ENCODE results near the gene ANKRD16. TPM values are rescaled to one million over a fixed set of nuclear protein-coding genes. Genes with fewer than 3 reads are reported as not detected.

ANKRD16 gene
- total RNA-seq, 3 donors from 2014 or later (not counting 1 experiment from before 2014, with no cell fraction given): 2.6 to 3.1 (median 3.0) TPM

DNA sequence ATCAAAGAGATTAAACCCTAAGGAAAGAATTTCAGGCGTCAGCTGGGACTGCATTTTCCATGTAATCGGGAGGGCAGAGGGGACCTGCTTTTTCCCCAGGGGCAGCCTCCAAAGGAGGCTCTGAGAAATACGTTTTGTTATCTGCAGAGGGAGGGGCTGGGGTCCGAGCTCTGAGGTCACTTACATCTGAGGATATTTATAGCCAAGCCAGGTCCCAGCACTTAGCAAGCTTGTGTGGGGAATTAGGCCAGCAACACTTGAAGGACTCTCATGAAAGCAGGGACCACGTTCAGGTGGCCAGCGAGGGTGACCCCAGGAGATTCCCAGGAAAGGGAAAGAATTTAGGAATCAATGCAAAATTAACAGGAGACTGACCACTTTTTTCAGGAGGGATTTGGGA, 55.9 kb downstream of the ANKRD16 start:
- H3K27ac Mint-ChIP-seq: no peak overlapping the region
- H3K4me3 ChIP-seq (ENCODE audit: low read length): no peak overlapping the region
- H3K9me3 ChIP-seq (ENCODE audit: control insufficient read depth, insufficient read depth, low read length): no peaks in the 10 kb centered on the region
- no peaks in the 10 kb centered on the region for H3K27me3 ChIP-seq (ENCODE audit: control insufficient read depth, insufficient read depth, low read length)
- H3K36me3 ChIP-seq (ENCODE audit: control insufficient read depth, insufficient read depth, low read length): no peaks in the 10 kb centered on the region
- H3K36me3 Mint-ChIP-seq: no peaks in the 10 kb centered on the region
- H3K27me3 Mint-ChIP-seq (ENCODE audit: low read depth in 2 of 2): peaks cover 0 to 4% of the 10 kb centered on the region in 2 donors
- no peak for DNase-seq
- H3K4me3 Mint-ChIP-seq: no peak overlapping the region
- no peaks in the 10 kb centered on the region for H3K4me1 Mint-ChIP-seq
- H3K27ac ChIP-seq (ENCODE audit: low read length): no peak overlapping the region
- TF ChIP-seq CTCF (IDR thresholded peaks at IDR 0.05): no peak
- intact Hi-C loops (cut with micrococcal nuclease): no loop called here
- no peak for ATAC-seq
- no peaks in the 10 kb centered on the region for H3K4me1 ChIP-seq (ENCODE audit: control insufficient read depth, insufficient read depth, low read length)
- WGBS (ENCODE audit: insufficient coverage): 79% methylated on average over 6 of the region's 6 CpGs
- H3K9me3 Mint-ChIP-seq: no peaks in the 10 kb centered on the region

DNA sequence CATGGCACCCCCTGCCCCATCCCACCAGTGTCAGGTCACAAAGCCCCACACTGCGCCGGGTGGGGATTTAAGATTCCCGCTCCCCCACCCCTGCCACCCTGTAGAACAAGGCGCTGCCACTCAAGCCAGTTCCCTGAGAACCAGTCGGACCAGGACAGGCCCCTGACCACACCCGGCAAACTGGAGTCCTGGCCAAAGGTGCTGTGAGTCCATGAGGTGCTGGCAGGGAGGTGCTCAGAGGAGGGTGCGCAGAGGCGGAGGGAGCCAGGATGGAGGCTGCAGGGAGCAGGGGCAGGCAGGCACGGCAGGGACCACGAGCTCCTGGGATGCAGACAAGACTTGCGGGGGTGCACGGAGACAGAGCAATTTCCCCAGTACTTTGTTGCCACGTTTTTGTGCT, 56.7 kb downstream of the ANKRD16 start:
- no peaks in the 10 kb centered on the region for H3K9me3 ChIP-seq (ENCODE audit: control insufficient read depth, insufficient read depth, low read length)
- Mint-ChIP-seq H3K4me1 (no peaks in the 10 kb centered on the region), H3K36me3 (no peaks in the 10 kb centered on the region), H3K27ac (no peak overlapping the region), H3K4me3 (no peak overlapping the region), H3K9me3 (no peaks in the 10 kb centered on the region), H3K27me3 (ENCODE audit: low read depth in 2 of 2) (no peaks in the 10 kb centered on the region)
- H3K4me3 ChIP-seq (ENCODE audit: low read length): no peak overlapping the region
- 92% methylated on average over 13 of the region's 13 CpGs for WGBS (ENCODE audit: insufficient coverage)
- H3K36me3 ChIP-seq (ENCODE audit: control insufficient read depth, insufficient read depth, low read length): no peaks in the 10 kb centered on the region
- ATAC-seq: no peak
- no peak for DNase-seq
- H3K27ac ChIP-seq (ENCODE audit: low read length): no peak overlapping the region
- intact Hi-C loops (cut with micrococcal nuclease): no loop called here
- no peaks in the 10 kb centered on the region for H3K4me1 ChIP-seq (ENCODE audit: control insufficient read depth, insufficient read depth, low read length)
- H3K27me3 ChIP-seq (ENCODE audit: control insufficient read depth, insufficient read depth, low read length): no peaks in the 10 kb centered on the region
- no peak for TF ChIP-seq CTCF (IDR thresholded peaks at IDR 0.05)

GRCh38 chr10:5831446-5831782, 58.3 kb downstream of the ANKRD16 start:
- no peak for TF ChIP-seq CTCF (IDR thresholded peaks at IDR 0.05)
- no peaks in the 10 kb centered on the region for H3K9me3 ChIP-seq (ENCODE audit: control insufficient read depth, insufficient read depth, low read length)
- 95% methylated on average over 8 of the region's 8 CpGs for WGBS (ENCODE audit: insufficient coverage)
- no peaks in the 10 kb centered on the region for H3K4me1 ChIP-seq (ENCODE audit: control insufficient read depth, insufficient read depth, low read length)
- Mint-ChIP-seq H3K27me3 (ENCODE audit: low read depth in 2 of 2) (no peaks in the 10 kb centered on the region), H3K9me3 (no peaks in the 10 kb centered on the region), H3K27ac (no peak overlapping the region), H3K36me3 (no peaks in the 10 kb centered on the region), H3K4me3 (no peak overlapping the region), H3K4me1 (no peaks in the 10 kb centered on the region)
- DNase-seq (no peak), ATAC-seq (no peak)
- no peak overlapping the region for H3K4me3 ChIP-seq (ENCODE audit: low read length)
- no peaks in the 10 kb centered on the region for H3K36me3 ChIP-seq (ENCODE audit: control insufficient read depth, insufficient read depth, low read length)
- intact Hi-C loops (cut with micrococcal nuclease): no loop called here
- no peaks in the 10 kb centered on the region for H3K27me3 ChIP-seq (ENCODE audit: control insufficient read depth, insufficient read depth, low read length)
- H3K27ac ChIP-seq (ENCODE audit: low read length): no peak overlapping the region

DNA sequence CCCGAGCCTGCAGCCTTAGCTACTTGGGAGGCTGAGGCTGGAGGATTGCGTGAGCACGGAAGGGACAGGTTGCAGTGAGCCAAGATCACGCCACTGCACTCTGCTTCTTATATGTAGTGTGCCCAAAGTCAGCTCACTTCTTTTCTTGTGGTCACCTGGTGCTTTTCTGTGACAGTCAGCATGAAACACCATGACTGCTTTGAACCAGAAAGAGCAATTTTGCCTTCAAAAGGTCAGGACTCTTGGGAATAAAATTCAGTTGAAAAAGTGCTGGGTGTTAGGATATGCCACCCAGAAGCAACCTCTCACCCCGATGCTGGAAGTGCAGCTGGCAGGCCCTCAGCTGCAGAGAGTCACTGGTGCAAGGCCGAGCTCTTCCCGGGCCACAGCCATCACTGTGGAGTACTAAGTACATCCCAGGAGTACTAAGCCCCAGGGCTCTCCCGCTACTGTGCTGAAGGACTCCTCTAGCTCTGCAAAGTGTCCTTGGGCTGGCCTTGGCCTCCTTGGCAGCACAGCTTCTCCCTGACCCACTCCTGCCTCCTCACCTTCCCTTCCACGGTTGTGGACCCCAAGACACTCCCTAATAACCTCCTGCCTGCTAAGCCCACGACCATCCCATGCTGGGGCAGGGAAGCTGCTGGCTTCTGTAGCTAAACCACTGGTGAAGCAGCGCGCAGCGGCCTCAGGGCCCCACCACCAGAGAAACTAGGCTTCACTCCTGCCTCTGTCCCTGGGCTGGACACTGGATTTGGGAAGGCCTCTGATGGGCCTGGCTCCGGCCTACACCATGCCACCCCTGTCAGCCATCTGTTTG, 58.9 kb downstream of the ANKRD16 start:
- H3K36me3 Mint-ChIP-seq: no peaks in the 10 kb centered on the region
- intact Hi-C loops (cut with micrococcal nuclease): no loop called here
- no peak for TF ChIP-seq CTCF (IDR thresholded peaks at IDR 0.05)
- no peak overlapping the region for H3K27ac Mint-ChIP-seq
- no peak overlapping the region for H3K4me3 Mint-ChIP-seq
- no peak for DNase-seq
- H3K36me3 ChIP-seq (ENCODE audit: control insufficient read depth, insufficient read depth, low read length): no peaks in the 10 kb centered on the region
- no peaks in the 10 kb centered on the region for H3K4me1 Mint-ChIP-seq
- no peaks in the 10 kb centered on the region for H3K27me3 Mint-ChIP-seq (ENCODE audit: low read depth in 2 of 2)
- H3K4me1 ChIP-seq (ENCODE audit: control insufficient read depth, insufficient read depth, low read length): no peaks in the 10 kb centered on the region
- H3K9me3 Mint-ChIP-seq: no peaks in the 10 kb centered on the region
- no peak overlapping the region for H3K27ac ChIP-seq (ENCODE audit: low read length)
- WGBS (ENCODE audit: insufficient coverage): 83% methylated on average over 14 of the region's 14 CpGs
- H3K4me3 ChIP-seq (ENCODE audit: low read length): no peak overlapping the region
- ATAC-seq: no peak
- H3K9me3 ChIP-seq (ENCODE audit: control insufficient read depth, insufficient read depth, low read length): no peaks in the 10 kb centered on the region
- no peaks in the 10 kb centered on the region for H3K27me3 ChIP-seq (ENCODE audit: control insufficient read depth, insufficient read depth, low read length)
